Heart left ventricle (tissue), 13 donors: ENCODE results near the gene RAI1.

Experiments used
- POLR2A ChIP-seq, 2 donors: fragments of 450-650 bp; IDR thresholded peaks; one replicate each; pipeline ENCODE4 v1.6.1; 2017; ENCODE audit warnings: antibody characterized with exemption in 2 of 2, mild to moderate bottlenecking in 2 of 2, moderate library complexity in 2 of 2
- TF ChIP-seq, protein P1 (sequence below), 12 donors: fragments of 200-600 bp; sonication (generic) in 4 of 12; IDR thresholded peaks; one replicate each; pipeline versions ENCODE4 v1.5.0 to v1.8.0; 2018 to 2022; ENCODE audit warnings: antibody characterized with exemption in 12 of 12, mild to moderate bottlenecking in 5 of 12
- donor health status: ischemic (EF 13 %, LVEDD 7.1; RV severe dilation, severe dysfunction).
- donor health status: DM: no; HTN: yes; CAD: no.
- donor health status: DM: no; HTN: no; CAD: no.
- donor health status: ischemic (EF 25% LVEDD 6.9; RV normal size, moderate dysfunction).
- donor health status: ischemic (EF 25% LVEDD 5.7; RV mildly dilated, moderate dysfunction).
- donor health status: ischemic (EF 35%, LVEDD 5.7; RV mildly dilated, moderate dysfunction).
- donor health status: nonischemic (EF 11% LVEDD 7.7; RV severe dilation, severe dysfunction).
- donor health status: DM: yes; HTN: yes; CAD: no.
- donor health status: PGD.
- donor health status: ischemic (EF 29% LVEDD 5.4; RV normal size, mild dysfunction).
- donor health status: nonischemic (EF 23%, LVEDD 6.1; RV moderate dilation, normal function).

DNA sequence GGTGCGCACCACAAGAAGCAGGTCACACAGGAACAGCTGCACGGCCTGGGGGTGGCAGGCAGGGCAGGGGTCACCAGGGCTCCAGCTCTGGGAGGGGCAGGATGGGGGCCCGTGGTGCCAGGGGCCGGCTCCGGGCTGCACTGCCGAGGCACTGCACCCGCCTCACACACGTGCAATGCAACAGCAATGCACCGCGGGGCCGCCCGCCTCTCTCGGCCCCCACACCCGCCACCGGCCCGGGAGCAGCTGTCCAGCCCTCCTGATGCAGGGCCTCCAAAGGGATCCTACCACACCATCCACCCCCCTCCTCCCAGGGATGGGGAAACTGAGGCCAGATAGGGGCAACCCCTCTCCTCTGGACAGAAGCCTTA is 132.5 kb downstream of the RAI1 start:
- no peak for TF ChIP-seq POLR2A (IDR thresholded peaks at IDR 0.05)
- TF ChIP-seq, protein P1, sequence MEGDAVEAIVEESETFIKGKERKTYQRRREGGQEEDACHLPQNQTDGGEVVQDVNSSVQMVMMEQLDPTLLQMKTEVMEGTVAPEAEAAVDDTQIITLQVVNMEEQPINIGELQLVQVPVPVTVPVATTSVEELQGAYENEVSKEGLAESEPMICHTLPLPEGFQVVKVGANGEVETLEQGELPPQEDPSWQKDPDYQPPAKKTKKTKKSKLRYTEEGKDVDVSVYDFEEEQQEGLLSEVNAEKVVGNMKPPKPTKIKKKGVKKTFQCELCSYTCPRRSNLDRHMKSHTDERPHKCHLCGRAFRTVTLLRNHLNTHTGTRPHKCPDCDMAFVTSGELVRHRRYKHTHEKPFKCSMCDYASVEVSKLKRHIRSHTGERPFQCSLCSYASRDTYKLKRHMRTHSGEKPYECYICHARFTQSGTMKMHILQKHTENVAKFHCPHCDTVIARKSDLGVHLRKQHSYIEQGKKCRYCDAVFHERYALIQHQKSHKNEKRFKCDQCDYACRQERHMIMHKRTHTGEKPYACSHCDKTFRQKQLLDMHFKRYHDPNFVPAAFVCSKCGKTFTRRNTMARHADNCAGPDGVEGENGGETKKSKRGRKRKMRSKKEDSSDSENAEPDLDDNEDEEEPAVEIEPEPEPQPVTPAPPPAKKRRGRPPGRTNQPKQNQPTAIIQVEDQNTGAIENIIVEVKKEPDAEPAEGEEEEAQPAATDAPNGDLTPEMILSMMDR (IDR thresholded peaks at IDR 0.05) = no peak
